Fibroblast of lung (primary cell): ENCODE results near the gene TRAF2. TPM values are rescaled to one million over a fixed set of nuclear protein-coding genes. Genes with fewer than 3 reads are reported as not detected.

ENCODE experiments used
- DNase-seq, 2 donors: peaks; one replicate each; pipeline versions ENCODE4 v3.0.0 to v3.0.0-alpha.2; 2010; ENCODE audit warnings: low read depth in 2 of 2
- H2AFZ ChIP-seq: 2 replicates; pipeline ENCODE4 v1.5.1; 2012; ENCODE audit warnings: low read length, control low read depth, inconsistent platforms
- H3K27ac ChIP-seq: 2 replicates; pipeline ENCODE4 v1.5.1; 2011; ENCODE audit warnings: low read length, control low read depth; ENCODE audit not compliant: insufficient read depth
- H3K27me3 ChIP-seq: 2 replicates; pipeline ENCODE4 v1.5.1; 2011; ENCODE audit warnings: mild to moderate bottlenecking, low read length; ENCODE audit not compliant: control insufficient read depth, insufficient read depth
- H3K36me3 ChIP-seq: 2 replicates; pipeline ENCODE4 v1.5.1; 2011; ENCODE audit warnings: low read length; ENCODE audit not compliant: control insufficient read depth, insufficient read depth
- H3K4me1 ChIP-seq: 2 replicates; pipeline ENCODE4 v1.5.1; 2011; ENCODE audit warnings: low read length; ENCODE audit not compliant: control insufficient read depth, insufficient read depth; ENCODE audit errors: extremely low read depth
- H3K4me2 ChIP-seq: 2 replicates; pipeline ENCODE4 v1.5.1; 2011; ENCODE audit warnings: low read length, control low read depth; ENCODE audit not compliant: insufficient read depth; ENCODE audit errors: extremely low read depth
- H3K4me3 ChIP-seq, 4 experiments: fragments of 200-600 bp in 1 of 4; sonication (generic) in 1 of 4; replicated peaks in 1 of 4; 2 replicates each; pipeline ENCODE4 v1.5.1; 2011 to 2016; ENCODE audit warnings: low read length in 4 of 4, low read depth in 3 of 4, mild to moderate bottlenecking in 3 of 4, control low read depth in 2 of 4, inconsistent platforms in 1 of 4, mixed read lengths in 1 of 4; ENCODE audit not compliant: insufficient read depth in 1 of 4; ENCODE audit errors: control extremely low read depth in 1 of 4
- H3K79me2 ChIP-seq: 2 replicates; pipeline ENCODE4 v1.5.1; 2012; ENCODE audit warnings: mild to moderate bottlenecking, low read length, inconsistent platforms; ENCODE audit not compliant: control insufficient read depth, insufficient read depth
- H3K9ac ChIP-seq: 2 replicates; pipeline ENCODE4 v1.5.1; 2011; ENCODE audit warnings: mild to moderate bottlenecking, low read length, control low read depth; ENCODE audit not compliant: insufficient read depth
- H3K9me3 ChIP-seq: 2 replicates; pipeline ENCODE4 v1.5.1; 2012; ENCODE audit warnings: low read depth, low read length; ENCODE audit not compliant: control insufficient read depth, insufficient read depth
- H4K20me1 ChIP-seq: 2 replicates; pipeline ENCODE4 v1.5.1; 2011; ENCODE audit warnings: low read length; ENCODE audit not compliant: control insufficient read depth, insufficient read depth; ENCODE audit errors: extremely low read depth
- CTCF ChIP-seq, 2 donors: IDR thresholded peaks in 1 of 2; conservative IDR thresholded peaks in 1 of 2; 1 replicate in 1 of 2; 2 replicates in 1 of 2; pipeline ENCODE4 v1.5.1; 2011 to 2012; ENCODE audit warnings: low read length in 2 of 2, control low read depth in 1 of 2, inconsistent platforms in 1 of 2, low read depth in 1 of 2, mild to moderate bottlenecking in 1 of 2
- EZH2 ChIP-seq: IDR thresholded peaks from 2 replicates; pipeline ENCODE4 v1.5.1; 2012; ENCODE audit warnings: low read length, control low read depth, mild to moderate bottlenecking; ENCODE audit errors: missing control alignments
- polyA plus RNA-seq, 2 donors: library from polyadenylated mRNA; depleted of rRNA in 1 of 2; stranded (reverse) in 1 of 2; unstranded in 1 of 2; fragments of >200 nt; gene quantifications; 2 replicates each; pipeline ENCODE4 v1.2.1, GENCODE V29; 2011 to 2012; ENCODE audit warnings: missing spikeins in 1 of 2
- total RNA-seq: library from RNA; depleted of rRNA; stranded (reverse); fragments of >200 nt; gene quantifications from 2 replicates; pipeline ENCODE4 v1.2.1, GENCODE V29; 2014

The TRAF2 gene
- total and polyA plus RNA-seq, 2 donors (not counting 1 experiment from before 2014, with no cell fraction given): 3.7 to 8.4 TPM

GRCh38 chr9:136854842-136855460, 31.4 kb upstream of the TRAF2 start:
- no peak for DNase-seq
- Histone ChIP-seq H3K36me3 (peaks cover 19% of the 10 kb centered on the region), H3K9me3 (no peaks in the 10 kb centered on the region), H3K4me2 (no peak overlapping the region), H3K27ac (no peak overlapping the region), H3K4me3 (no peak overlapping the region), H3K79me2 (no peaks in the 10 kb centered on the region), H4K20me1 (no peaks in the 10 kb centered on the region), H3K9ac (no peak overlapping the region), H2AFZ (no peak overlapping the region), H3K27me3 (no peaks in the 10 kb centered on the region), H3K4me1 (peaks cover 5% of the 10 kb centered on the region)
- TF ChIP-seq EZH2: no peak
- no peak for TF ChIP-seq CTCF (conservative IDR thresholded peaks at IDR 0.05 in 1 of 2, IDR thresholded peaks at IDR 0.05 in 1 of 2; ENCODE audit: low read depth in 1 of 2, low read length in 2 of 2)

GRCh38 chr9:136855461-136856078, 30.7 kb upstream of the TRAF2 start:
- Histone ChIP-seq H4K20me1 (no peaks in the 10 kb centered on the region), H2AFZ (no peak overlapping the region), H3K4me3 (no peak overlapping the region), H3K4me1 (peaks cover 2% of the 10 kb centered on the region), H3K79me2 (no peaks in the 10 kb centered on the region), H3K36me3 (peaks cover 17% of the 10 kb centered on the region), H3K9ac (no peak overlapping the region), H3K27ac (no peak overlapping the region), H3K27me3 (no peaks in the 10 kb centered on the region), H3K9me3 (no peaks in the 10 kb centered on the region), H3K4me2 (no peak overlapping the region)
- no peak for DNase-seq
- TF ChIP-seq CTCF (conservative IDR thresholded peaks at IDR 0.05 in 1 of 2, IDR thresholded peaks at IDR 0.05 in 1 of 2; ENCODE audit: low read depth in 1 of 2, low read length in 2 of 2): no peak
- no peak for TF ChIP-seq EZH2

GRCh38 chr9:136856079-136856476, 30.2 kb upstream of the TRAF2 start:
- H3K36me3 ChIP-seq: peaks cover 18% of the 10 kb centered on the region
- H3K4me1 ChIP-seq: peaks cover 2% of the 10 kb centered on the region
- H4K20me1 ChIP-seq: no peaks in the 10 kb centered on the region
- no peak overlapping the region for H3K27ac ChIP-seq
- H3K4me3 ChIP-seq: no peak overlapping the region
- no peak overlapping the region for H3K9ac ChIP-seq
- DNase-seq: no peak
- H2AFZ ChIP-seq: no peak overlapping the region
- no peaks in the 10 kb centered on the region for H3K79me2 ChIP-seq
- no peaks in the 10 kb centered on the region for H3K27me3 ChIP-seq
- no peaks in the 10 kb centered on the region for H3K9me3 ChIP-seq
- no peak overlapping the region for H3K4me2 ChIP-seq
- no peak for TF ChIP-seq EZH2
- no peak for TF ChIP-seq CTCF (conservative IDR thresholded peaks at IDR 0.05 in 1 of 2, IDR thresholded peaks at IDR 0.05 in 1 of 2; ENCODE audit: low read depth in 1 of 2, low read length in 2 of 2)
